PC-3 (cell line): Measurements from ENCODE around the gene NTRK1. TPM values are rescaled to one million over a fixed set of nuclear protein-coding genes. Genes with fewer than 3 reads are reported as not detected.
A peak's percentile ranks its signal among the peaks of the same experiment; 100 is the strongest.

Experiments
- ATAC-seq: fragments of 200-7000 bp; cut with Tn5 transposase; 2 replicates; pipeline ENCODE4 v1.9.1; 2020; ENCODE audit warnings: mild to moderate bottlenecking, moderate library complexity
- BruUV-seq: library from RNA; stranded (reverse); fragments of 400-500 nt; replicated peaks from 2 replicates; lab custom pipeline; 2021; lab: Mats Ljungman, UMichigan
- CTCF ChIA-PET: fragments of 300-600 bp; sonication (Branson Sonifier 250); formaldehyde crosslinking; loops from one replicate; lab custom pipeline; 2022; ENCODE audit warnings: antibody characterized with exemption; lab: Charles Lee
- POLR2A ChIA-PET: fragments of 300-600 bp; sonication (Branson Sonifier 250); formaldehyde crosslinking; loops from one replicate; lab custom pipeline; 2022; ENCODE audit warnings: antibody characterized with exemption; ENCODE audit not compliant: unreplicated experiment; lab: Charles Lee
- DNase-seq: peaks from one replicate; pipeline ENCODE4 v3.0.0-alpha.2; 2015
- H2AFZ ChIP-seq: fragments of 300-600 bp; sonication (generic); 2 replicates; pipeline ENCODE4 v1.6.0; 2016; ENCODE audit warnings: antibody characterized with exemption, low read length
- H3F3A ChIP-seq: fragments of 300-600 bp; sonication (generic); one replicate; pipeline ENCODE4 v1.6.0; 2017; ENCODE audit warnings: antibody characterized with exemption, low read length, control low read depth, mild to moderate bottlenecking; ENCODE audit not compliant: unreplicated experiment
- H3K27ac ChIP-seq: fragments of 300-600 bp; sonication (generic); 2 replicates; pipeline ENCODE4 v1.5.1; 2016; ENCODE audit warnings: mild to moderate bottlenecking, low read length
- H3K27me3 ChIP-seq: fragments of 300-600 bp; sonication (generic); 2 replicates; pipeline ENCODE4 v1.6.1; 2016; ENCODE audit warnings: low read length, mixed read lengths
- H3K36me3 ChIP-seq: fragments of 300-600 bp; sonication (generic); 2 replicates; pipeline ENCODE4 v1.6.1; 2016; ENCODE audit warnings: low read depth, mixed run types, low read length, mixed read lengths
- H3K4me1 ChIP-seq: fragments of 300-600 bp; sonication (generic); 2 replicates; pipeline ENCODE4 v1.5.1; 2016; ENCODE audit warnings: low read length; ENCODE audit not compliant: insufficient read depth
- H3K4me2 ChIP-seq: fragments of 300-600 bp; sonication (generic); 2 replicates; pipeline ENCODE4 v1.6.0; 2016; ENCODE audit warnings: low read length
- H3K4me3 ChIP-seq: fragments of 300-600 bp; sonication (generic); 2 replicates; pipeline ENCODE4 v1.5.1; 2016; ENCODE audit warnings: mild to moderate bottlenecking, low read length, mixed read lengths
- H3K79me2 ChIP-seq: fragments of 300-600 bp; sonication (generic); 2 replicates; pipeline ENCODE4 v1.6.1; 2017; ENCODE audit warnings: low read length, mixed read lengths
- H3K9ac ChIP-seq: fragments of 300-600 bp; sonication (generic); 2 replicates; pipeline ENCODE4 v1.6.0; 2016; ENCODE audit warnings: mild to moderate bottlenecking, low read length
- H3K9me2 ChIP-seq: fragments of 300-600 bp; sonication (generic); replicated peaks from 2 replicates; pipeline ENCODE4 v1.6.1; 2016; ENCODE audit warnings: mixed run types, low read length, mixed read lengths
- H3K9me3 ChIP-seq: fragments of 300-600 bp; sonication (generic); 2 replicates; pipeline ENCODE4 v1.6.1; 2016; ENCODE audit warnings: low read length, mixed read lengths
- H4K20me1 ChIP-seq: fragments of 300-600 bp; sonication (generic); 2 replicates; pipeline ENCODE4 v1.6.1; 2016; ENCODE audit warnings: low read length, mixed read lengths
- EZH2 ChIP-seq: fragments of 300-600 bp; sonication (generic); IDR thresholded peaks from one replicate; pipeline ENCODE4 v1.6.1; 2017; ENCODE audit warnings: antibody characterized with exemption, mild to moderate bottlenecking, low read length; ENCODE audit not compliant: unreplicated experiment
- EZH2phosphoT487 ChIP-seq: fragments of 300-600 bp; sonication (generic); IDR thresholded peaks from 2 replicates; pipeline ENCODE4 v1.6.1; 2018; ENCODE audit warnings: mild to moderate bottlenecking, antibody characterized with exemption, low read length, borderline replicate concordance
- intact Hi-C: fragments of 100-400 bp; cut with micrococcal nuclease; formaldehyde crosslinking; loops from 2 replicates; pipeline ENCODE4 v1.9.0; 2023
- total RNA-seq: library from RNA; depleted of rRNA; stranded (reverse); fragments of >200 nt; gene quantifications from 2 replicates; pipeline ENCODE4 v1.2.3, GENCODE V29; 2014
- TF ChIP-seq, protein P1 (sequence below): fragments of 300-600 bp; sonication (generic); conservative IDR thresholded peaks from 2 replicates; pipeline ENCODE4 v1.5.1; 2017; ENCODE audit warnings: antibody characterized with exemption, low read depth, mild to moderate bottlenecking, low read length

NTRK1 gene
- total RNA-seq, 1 experiment from 2014 or later, result 0.15 TPM

DNA sequence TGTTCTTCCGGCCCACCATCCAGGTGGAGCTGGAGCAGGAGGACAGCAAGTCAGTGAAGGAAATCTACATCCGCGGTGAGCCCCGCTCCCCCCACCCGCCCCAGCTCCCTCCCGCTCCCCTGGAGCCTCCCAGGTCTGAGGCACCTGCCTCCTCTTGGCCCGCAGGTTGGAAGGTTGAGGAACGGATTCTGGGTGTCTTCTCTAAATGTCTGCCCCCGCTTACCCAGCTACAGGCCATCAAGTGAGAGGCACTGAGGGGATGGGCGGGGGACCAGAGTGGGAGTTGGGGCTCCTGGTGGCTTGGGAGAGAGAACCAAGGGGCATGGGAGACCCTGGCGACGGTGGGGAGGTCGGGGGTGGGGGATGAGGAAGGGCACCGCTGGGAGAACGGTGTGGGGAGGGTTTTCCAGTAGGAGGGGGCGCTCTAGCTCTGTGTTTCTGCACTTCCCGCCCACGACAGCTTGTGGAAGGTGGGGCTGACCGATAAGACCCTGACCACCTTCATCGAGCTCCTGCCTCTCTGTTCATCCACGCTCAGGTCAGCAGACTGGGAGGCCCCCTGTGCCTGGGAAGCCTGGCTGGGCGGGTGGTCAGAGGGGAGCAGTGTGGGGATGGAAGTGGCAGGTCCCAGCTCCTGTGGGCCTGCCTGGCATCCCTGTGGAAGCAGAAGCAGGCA, 64.0 kb downstream of the NTRK1 start:
- POLR2A ChIA-PET, result no interaction called here
- Histone ChIP-seq H2AFZ (no peak overlapping the region), H3K4me3 (no peak overlapping the region), H3K27ac (no peak overlapping the region), H4K20me1 (no peaks in the 10 kb centered on the region), H3K9ac (no peak overlapping the region), H3K79me2 (no peaks in the 10 kb centered on the region), H3K36me3 (no peaks in the 10 kb centered on the region), H3K27me3 (no peaks in the 10 kb centered on the region), H3F3A (peaks cover 6% of the 10 kb centered on the region), H3K9me3 (no peaks in the 10 kb centered on the region), H3K4me1 (peaks cover 25% of the 10 kb centered on the region), H3K9me2 (no peaks in the 10 kb centered on the region), H3K4me2 (no peak overlapping the region)
- DNase-seq (no peak), ATAC-seq (no peak)
- intact Hi-C loops, result no loop called here
- TF ChIP-seq, protein P1, sequence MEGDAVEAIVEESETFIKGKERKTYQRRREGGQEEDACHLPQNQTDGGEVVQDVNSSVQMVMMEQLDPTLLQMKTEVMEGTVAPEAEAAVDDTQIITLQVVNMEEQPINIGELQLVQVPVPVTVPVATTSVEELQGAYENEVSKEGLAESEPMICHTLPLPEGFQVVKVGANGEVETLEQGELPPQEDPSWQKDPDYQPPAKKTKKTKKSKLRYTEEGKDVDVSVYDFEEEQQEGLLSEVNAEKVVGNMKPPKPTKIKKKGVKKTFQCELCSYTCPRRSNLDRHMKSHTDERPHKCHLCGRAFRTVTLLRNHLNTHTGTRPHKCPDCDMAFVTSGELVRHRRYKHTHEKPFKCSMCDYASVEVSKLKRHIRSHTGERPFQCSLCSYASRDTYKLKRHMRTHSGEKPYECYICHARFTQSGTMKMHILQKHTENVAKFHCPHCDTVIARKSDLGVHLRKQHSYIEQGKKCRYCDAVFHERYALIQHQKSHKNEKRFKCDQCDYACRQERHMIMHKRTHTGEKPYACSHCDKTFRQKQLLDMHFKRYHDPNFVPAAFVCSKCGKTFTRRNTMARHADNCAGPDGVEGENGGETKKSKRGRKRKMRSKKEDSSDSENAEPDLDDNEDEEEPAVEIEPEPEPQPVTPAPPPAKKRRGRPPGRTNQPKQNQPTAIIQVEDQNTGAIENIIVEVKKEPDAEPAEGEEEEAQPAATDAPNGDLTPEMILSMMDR, result no peak
- TF ChIP-seq EZH2phosphoT487 (no peak), EZH2 (no peak)
- CTCF ChIA-PET, result interaction anchor here (0.6 kb wide), 1 partner anchor 198 kb away, joined by 4 read pairs; no protein-coding TSS in a partner anchor
- no TSS peak for BruUV-seq

DNA sequence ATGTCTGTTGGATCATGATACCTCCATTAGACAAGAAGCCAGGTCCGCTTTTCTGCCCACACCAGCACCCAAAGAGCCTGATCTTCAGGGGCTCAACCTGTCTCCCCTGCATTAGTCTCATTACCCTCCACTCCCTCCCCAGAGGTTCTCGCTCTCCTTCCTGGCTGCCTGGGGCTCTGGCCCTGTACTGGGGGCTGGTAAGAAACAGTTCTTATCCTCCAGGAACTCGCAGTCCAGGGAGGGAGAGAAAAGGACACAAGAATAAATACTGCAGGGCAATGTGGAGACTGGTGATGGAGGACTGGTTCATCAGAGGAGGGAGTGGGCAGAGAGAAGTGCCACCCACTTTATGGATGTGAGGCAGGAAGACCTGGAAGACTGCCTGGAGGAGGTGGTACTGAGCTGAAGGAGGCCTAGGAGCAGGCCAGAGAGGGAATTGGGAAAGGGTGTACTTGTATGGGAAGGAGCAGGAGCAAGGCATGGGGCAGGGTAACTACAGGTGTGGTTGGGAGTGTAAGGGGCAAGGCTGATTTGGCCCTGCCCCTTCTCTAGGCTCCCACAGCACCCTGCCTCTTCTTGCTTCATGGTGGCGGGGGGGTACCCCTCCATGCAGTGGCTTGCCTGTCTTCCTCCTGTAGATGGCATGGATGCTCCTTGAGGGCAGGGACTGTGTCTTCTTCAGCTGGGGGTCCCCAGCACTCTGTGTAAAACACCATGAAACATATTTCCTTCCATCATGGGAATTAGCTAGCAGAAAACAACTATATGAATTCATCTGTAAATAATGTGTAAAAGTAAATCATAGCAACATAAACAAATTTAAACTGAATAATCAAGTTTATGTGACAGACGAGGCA, 64.7 kb downstream of the NTRK1 start:
- DNase-seq (no peak), ATAC-seq (no peak)
- no peaks in the 10 kb centered on the region for H3K79me2 ChIP-seq
- ChIA-PET CTCF (interaction anchor here (0.6 to 0.7 kb wide), 3 partner anchors 199 to 340 kb away, joined by 3 to 4 read pairs (median 3); no protein-coding TSS in a partner anchor), POLR2A (no interaction called here)
- H3K36me3 ChIP-seq, result no peaks in the 10 kb centered on the region
- H3K9me3 ChIP-seq, result no peaks in the 10 kb centered on the region
- H3F3A ChIP-seq, result peaks cover 6% of the 10 kb centered on the region
- no peaks in the 10 kb centered on the region for H4K20me1 ChIP-seq
- no peak overlapping the region for H3K4me3 ChIP-seq
- no peak overlapping the region for H3K9ac ChIP-seq
- H3K27ac ChIP-seq, result no peak overlapping the region
- peak overlapping the region; percentile 11 for H3K4me2 ChIP-seq
- peaks cover 25% of the 10 kb centered on the region for H3K4me1 ChIP-seq
- H3K9me2 ChIP-seq, result no peaks in the 10 kb centered on the region
- BruUV-seq, result no TSS peak
- no peak overlapping the region for H2AFZ ChIP-seq
- no peaks in the 10 kb centered on the region for H3K27me3 ChIP-seq
- TF ChIP-seq EZH2, result no peak
- TF ChIP-seq EZH2phosphoT487, result no peak
- TF ChIP-seq, protein P1, result no peak
- intact Hi-C loops, result loop anchor here (2.0 kb wide), 1 partner anchor 87 kb away; no protein-coding TSS in a partner anchor
